Measurements from ENCODE around the gene PHC3. TPM values are rescaled to one million over a fixed set of nuclear protein-coding genes. Genes with fewer than 3 reads are reported as not detected.

Gene PHC3
- total and polyA plus RNA-seq, 3 donors from 2014 or later = 24.8 to 96.1 (median 93.5) TPM

DNA sequence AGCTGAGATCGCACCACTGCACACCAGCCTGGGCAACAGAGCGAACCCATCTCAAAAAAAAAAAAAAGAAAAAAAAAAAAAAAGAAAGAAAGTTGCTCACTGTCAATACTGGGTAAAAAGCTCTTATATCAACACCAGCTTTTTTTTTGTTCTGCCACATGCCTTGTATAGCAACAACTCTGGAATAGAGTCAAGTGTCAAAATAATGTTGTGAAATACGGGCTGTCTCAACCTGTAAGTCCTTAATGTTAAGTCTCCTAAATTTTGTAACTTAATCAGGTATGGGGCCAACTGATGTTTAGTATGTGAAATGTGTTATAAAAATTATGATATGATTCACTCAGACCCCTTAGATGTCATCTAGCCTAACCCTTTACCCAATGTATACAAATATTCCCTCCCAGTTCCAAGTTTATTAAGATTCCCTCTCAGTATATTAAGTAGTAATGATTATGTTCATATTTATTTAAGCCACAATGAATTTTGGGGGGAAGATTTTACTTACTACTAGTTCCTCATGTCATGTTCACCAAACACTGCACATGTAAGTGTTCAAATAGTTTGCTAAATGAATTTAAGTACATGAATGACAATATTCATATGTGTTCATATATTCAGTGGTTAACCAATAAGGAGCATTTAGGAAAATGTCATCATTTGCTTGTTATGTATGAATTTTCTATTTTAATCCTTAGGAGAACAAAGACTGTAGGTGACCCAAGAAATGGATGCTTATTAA is 91.5 kb downstream of the PHC3 start:
- no peaks in the 10 kb centered on the region for H3K36me3 ChIP-seq (ENCODE audit: low read depth, missing control alignments)
- DNase-seq = no peak
- H3K27me3 ChIP-seq = no peaks in the 10 kb centered on the region
- no peak for TF ChIP-seq POLR2A (IDR thresholded peaks at IDR 0.05)
- TF ChIP-seq, protein P1, sequence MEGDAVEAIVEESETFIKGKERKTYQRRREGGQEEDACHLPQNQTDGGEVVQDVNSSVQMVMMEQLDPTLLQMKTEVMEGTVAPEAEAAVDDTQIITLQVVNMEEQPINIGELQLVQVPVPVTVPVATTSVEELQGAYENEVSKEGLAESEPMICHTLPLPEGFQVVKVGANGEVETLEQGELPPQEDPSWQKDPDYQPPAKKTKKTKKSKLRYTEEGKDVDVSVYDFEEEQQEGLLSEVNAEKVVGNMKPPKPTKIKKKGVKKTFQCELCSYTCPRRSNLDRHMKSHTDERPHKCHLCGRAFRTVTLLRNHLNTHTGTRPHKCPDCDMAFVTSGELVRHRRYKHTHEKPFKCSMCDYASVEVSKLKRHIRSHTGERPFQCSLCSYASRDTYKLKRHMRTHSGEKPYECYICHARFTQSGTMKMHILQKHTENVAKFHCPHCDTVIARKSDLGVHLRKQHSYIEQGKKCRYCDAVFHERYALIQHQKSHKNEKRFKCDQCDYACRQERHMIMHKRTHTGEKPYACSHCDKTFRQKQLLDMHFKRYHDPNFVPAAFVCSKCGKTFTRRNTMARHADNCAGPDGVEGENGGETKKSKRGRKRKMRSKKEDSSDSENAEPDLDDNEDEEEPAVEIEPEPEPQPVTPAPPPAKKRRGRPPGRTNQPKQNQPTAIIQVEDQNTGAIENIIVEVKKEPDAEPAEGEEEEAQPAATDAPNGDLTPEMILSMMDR (IDR thresholded peaks at IDR 0.05) = no peak
- no peak overlapping the region for H3K4me3 ChIP-seq
- 95 to 99% methylated on average over 3 of the region's 3 CpGs for WGBS, 2 donors
- H3K4me1 ChIP-seq = no peaks in the 10 kb centered on the region
- no peak overlapping the region for H3K27ac ChIP-seq
- intact Hi-C loops (cut with DNase I; ENCODE audit: low total_unique reads) = no loop called here
- no peaks in the 10 kb centered on the region for H3K9me3 ChIP-seq

DNA sequence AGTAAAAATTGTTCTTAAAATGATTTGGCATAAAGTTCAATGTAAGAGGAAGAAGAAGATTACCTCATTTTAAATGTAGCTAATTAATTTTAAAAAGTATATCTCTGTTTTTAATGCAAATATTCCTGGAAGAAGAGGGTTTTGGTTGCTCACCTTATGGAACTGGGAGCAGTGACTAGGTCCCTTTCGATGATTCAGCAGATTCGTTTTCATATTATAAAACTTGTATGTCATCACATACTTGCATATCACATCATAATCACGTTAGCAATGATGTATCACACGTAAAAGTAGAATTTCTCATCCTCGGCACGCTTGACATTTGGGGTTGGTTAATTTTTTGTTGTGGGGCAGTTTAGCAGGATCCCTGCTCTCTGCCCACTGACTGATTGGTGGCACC is 96.1 kb downstream of the PHC3 start:
- intact Hi-C loops (cut with DNase I; ENCODE audit: low total_unique reads) = no loop called here
- Histone ChIP-seq H3K36me3 (ENCODE audit: low read depth, missing control alignments) (no peaks in the 10 kb centered on the region), H3K9me3 (no peaks in the 10 kb centered on the region), H3K27ac (no peak overlapping the region), H3K4me1 (no peaks in the 10 kb centered on the region), H3K27me3 (no peaks in the 10 kb centered on the region), H3K4me3 (no peak overlapping the region)
- WGBS, 2 donors = 92 to 93% methylated on average over 6 of the region's 6 CpGs
- TF ChIP-seq, protein P1 (IDR thresholded peaks at IDR 0.05) = no peak
- no peak for TF ChIP-seq POLR2A (IDR thresholded peaks at IDR 0.05)
- DNase-seq = no peak

DNA sequence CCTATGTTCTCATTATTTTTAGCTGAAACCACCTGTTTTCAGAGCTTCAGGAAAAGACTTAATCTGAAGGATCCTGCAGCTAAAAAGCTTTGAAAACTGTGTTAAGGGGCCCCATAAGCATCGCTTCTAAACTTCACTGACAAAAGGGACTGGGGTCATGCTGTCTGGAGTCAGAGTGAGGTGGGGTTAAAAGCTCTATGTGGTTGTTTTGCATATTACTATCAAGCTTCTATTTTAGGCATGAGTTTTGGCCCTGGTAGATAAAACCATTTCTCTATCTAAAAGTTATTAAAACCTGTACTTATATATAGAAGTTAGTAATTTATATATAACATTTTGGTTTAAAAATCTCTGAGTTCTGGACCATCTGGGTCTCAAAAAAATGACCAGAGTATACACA is 98.2 kb downstream of the PHC3 start:
- 96 to 97% methylated on average over 1 of the region's 1 CpG for WGBS, 2 donors
- Histone ChIP-seq H3K27me3 (no peaks in the 10 kb centered on the region), H3K27ac (no peak overlapping the region), H3K36me3 (ENCODE audit: low read depth, missing control alignments) (no peaks in the 10 kb centered on the region), H3K4me3 (no peak overlapping the region), H3K9me3 (no peaks in the 10 kb centered on the region), H3K4me1 (peaks cover 10% of the 10 kb centered on the region)
- DNase-seq = no peak
- TF ChIP-seq, protein P1 (IDR thresholded peaks at IDR 0.05) = no peak
- no peak for TF ChIP-seq POLR2A (IDR thresholded peaks at IDR 0.05)
- intact Hi-C loops (cut with DNase I; ENCODE audit: low total_unique reads) = no loop called here

DNA sequence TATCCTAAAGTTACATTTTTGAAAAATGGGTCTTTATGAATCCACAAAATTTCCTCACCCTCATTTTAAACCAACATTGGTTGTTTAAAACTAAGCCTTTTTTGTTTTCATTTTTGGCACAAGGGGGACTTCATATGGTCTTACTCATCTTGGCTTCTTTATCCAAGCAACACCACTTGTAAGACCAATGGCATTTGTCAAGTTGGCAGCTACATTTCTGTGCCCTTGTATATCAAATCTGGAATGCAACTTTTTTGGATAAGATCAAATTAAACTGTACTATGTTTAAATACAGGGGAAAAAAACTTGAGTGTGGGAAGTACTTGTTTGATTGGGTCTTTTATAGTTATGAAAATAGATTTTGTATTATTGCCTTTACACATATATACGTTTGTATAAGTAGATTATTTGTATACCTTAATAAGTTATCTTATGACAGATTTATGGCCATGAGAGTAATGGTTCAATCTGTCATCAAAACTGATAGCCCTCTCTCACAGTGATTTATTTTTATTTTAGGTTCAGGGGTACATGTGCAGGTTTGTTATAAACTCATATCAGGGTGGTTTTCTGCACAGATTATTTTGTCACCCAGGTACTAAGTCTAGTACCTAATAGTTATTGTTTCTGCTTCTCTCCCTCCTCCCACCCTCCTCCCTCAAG is 100.3 kb downstream of the PHC3 start:
- no peak for DNase-seq
- Histone ChIP-seq H3K4me1 (peaks cover 10% of the 10 kb centered on the region), H3K9me3 (no peaks in the 10 kb centered on the region), H3K36me3 (ENCODE audit: low read depth, missing control alignments) (no peaks in the 10 kb centered on the region), H3K27ac (no peak overlapping the region), H3K4me3 (no peak overlapping the region), H3K27me3 (no peaks in the 10 kb centered on the region)
- 83 to 93% methylated on average over 1 of the region's 1 CpG for WGBS, 2 donors
- intact Hi-C loops (cut with DNase I; ENCODE audit: low total_unique reads) = no loop called here
- TF ChIP-seq POLR2A (IDR thresholded peaks at IDR 0.05) = no peak
- TF ChIP-seq, protein P1 (IDR thresholded peaks at IDR 0.05) = no peak
